Esophagus squamous epithelium (tissue), 5 donors: ENCODE measurements around the gene GATA2. TPM values are rescaled to one million over a fixed set of nuclear protein-coding genes. Genes with fewer than 3 reads are reported as not detected.
A peak's percentile ranks its signal among the peaks of the same experiment; 100 is the strongest.

Experiments used
- DNase-seq: peaks from one replicate; lab custom pipeline; 2025; lab: John Stamatoyannopoulos, UW
- H3K27ac ChIP-seq, 4 donors: fragments of 200-600 bp; sonication (generic); one replicate each; pipeline ENCODE4 v1.5.1; 2016 to 2019; ENCODE audit warnings: mild to moderate bottlenecking in 1 of 4
- H3K27me3 ChIP-seq, 4 donors: fragments of 200-600 bp; sonication (generic); 1 replicate in 3 of 4; 2 replicates in 1 of 4; pipeline versions ENCODE4 v1.5.1 to v1.6.0; 2017 to 2021; ENCODE audit warnings: antibody characterized with exemption in 1 of 4
- H3K36me3 ChIP-seq, 3 donors: fragments of 200-600 bp; sonication (generic); one replicate each; pipeline ENCODE4 v1.5.1; 2016 to 2019
- H3K4me1 ChIP-seq, 3 donors: fragments of 200-600 bp; sonication (generic); one replicate each; pipeline ENCODE4 v1.5.1; 2017 to 2019
- H3K4me3 ChIP-seq, 4 donors: fragments of 200-600 bp; sonication (generic); 1 replicate in 3 of 4; 2 replicates in 1 of 4; pipeline ENCODE4 v1.5.1; 2016 to 2019; ENCODE audit warnings: mild to moderate bottlenecking in 2 of 4, moderate library complexity in 1 of 4
- H3K9me3 ChIP-seq, 3 donors: fragments of 200-600 bp; sonication (generic); one replicate each; pipeline ENCODE4 v1.5.1; 2016 to 2019
- POLR2A ChIP-seq, 4 donors: fragments of 450-650 bp; IDR thresholded peaks; one replicate each; pipeline ENCODE4 v1.6.1; 2017; ENCODE audit warnings: antibody characterized with exemption in 4 of 4, mild to moderate bottlenecking in 4 of 4, moderate library complexity in 3 of 4
- WGBS, 2 donors: methylation state at CpG; one replicate each; pipeline ENCODE4 v1.1.5; 2018; 5-methylcytosine and 5-hydroxymethylcytosine counted together
- intact Hi-C: fragments of 100-400 bp; cut with DNase I; formaldehyde crosslinking; loops from one replicate; pipeline ENCODE4 v1.15.0; 2022
- total RNA-seq, 4 donors: library from RNA; depleted of rRNA; stranded (reverse); fragments of >200 nt; gene quantifications; one replicate each; pipeline ENCODE4 v1.1.0, GENCODE V29; 2016
- TF ChIP-seq, protein P1 (sequence below), 6 experiments: fragments of 450-650 bp in 4 of 6; fragments of 200-600 bp in 2 of 6; sonication (generic) in 2 of 6; IDR thresholded peaks; one replicate each; pipeline ENCODE4 v1.5.1; 2016 to 2019; ENCODE audit warnings: antibody characterized with exemption in 6 of 6, mild to moderate bottlenecking in 4 of 6, moderate library complexity in 4 of 6
- donor health status: DM: yes; HTN: yes; CAD: no.

The GATA2 gene
- total RNA-seq, 4 donors from 2014 or later = 1.6 to 12.8 (median 1.9) TPM

DNA sequence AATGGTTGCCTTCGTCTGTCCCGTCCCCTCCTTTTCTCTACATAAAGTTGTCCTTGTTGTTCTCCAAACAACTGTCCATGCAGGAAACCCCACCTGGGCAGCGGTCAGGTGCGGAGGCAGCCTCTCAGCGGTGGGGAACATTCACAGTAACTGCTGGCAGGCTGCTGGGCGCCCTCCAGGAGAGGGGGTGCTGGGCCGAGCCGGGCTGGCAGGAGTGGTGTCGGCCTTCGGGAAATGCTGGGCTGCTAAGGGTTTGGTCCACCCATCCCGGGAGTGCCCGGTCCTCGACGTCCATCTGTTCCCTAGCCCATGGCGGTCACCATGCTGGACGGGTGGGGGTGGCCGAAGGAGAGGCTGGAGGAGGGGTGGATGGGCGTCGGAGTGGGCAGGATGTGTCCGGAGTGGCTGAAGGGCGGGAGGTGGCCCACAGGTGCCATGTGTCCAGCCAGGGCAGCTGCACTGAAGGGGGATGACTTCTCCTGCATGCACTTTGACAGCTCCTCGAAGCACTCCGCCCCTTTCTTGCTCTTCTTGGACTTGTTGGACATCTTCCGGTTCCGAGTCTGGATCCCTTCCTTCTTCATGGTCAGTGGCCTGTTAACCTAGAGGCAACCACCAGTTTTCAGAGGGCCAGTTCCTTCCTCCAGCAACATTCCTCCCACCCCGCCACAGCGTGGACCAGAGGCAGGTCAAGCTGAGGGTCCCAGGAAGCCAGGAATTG, 12.1 kb downstream of the GATA2 start:
- WGBS, 2 donors = 63 to 67% methylated on average over 10 to 20 of the region's 27 CpGs
- H3K4me1 ChIP-seq = peaks cover 0 to 59% (median 9%) of the 10 kb centered on the region in 3 donors
- no peaks in the 10 kb centered on the region for H3K9me3 ChIP-seq
- TF ChIP-seq, protein P1, sequence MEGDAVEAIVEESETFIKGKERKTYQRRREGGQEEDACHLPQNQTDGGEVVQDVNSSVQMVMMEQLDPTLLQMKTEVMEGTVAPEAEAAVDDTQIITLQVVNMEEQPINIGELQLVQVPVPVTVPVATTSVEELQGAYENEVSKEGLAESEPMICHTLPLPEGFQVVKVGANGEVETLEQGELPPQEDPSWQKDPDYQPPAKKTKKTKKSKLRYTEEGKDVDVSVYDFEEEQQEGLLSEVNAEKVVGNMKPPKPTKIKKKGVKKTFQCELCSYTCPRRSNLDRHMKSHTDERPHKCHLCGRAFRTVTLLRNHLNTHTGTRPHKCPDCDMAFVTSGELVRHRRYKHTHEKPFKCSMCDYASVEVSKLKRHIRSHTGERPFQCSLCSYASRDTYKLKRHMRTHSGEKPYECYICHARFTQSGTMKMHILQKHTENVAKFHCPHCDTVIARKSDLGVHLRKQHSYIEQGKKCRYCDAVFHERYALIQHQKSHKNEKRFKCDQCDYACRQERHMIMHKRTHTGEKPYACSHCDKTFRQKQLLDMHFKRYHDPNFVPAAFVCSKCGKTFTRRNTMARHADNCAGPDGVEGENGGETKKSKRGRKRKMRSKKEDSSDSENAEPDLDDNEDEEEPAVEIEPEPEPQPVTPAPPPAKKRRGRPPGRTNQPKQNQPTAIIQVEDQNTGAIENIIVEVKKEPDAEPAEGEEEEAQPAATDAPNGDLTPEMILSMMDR (IDR thresholded peaks at IDR 0.05) = no peak
- no peak for TF ChIP-seq POLR2A (IDR thresholded peaks at IDR 0.05)
- no peak overlapping the region for H3K4me3 ChIP-seq
- peak overlapping the region in 3 of 4 donors; percentile 1 to 42 (median 34) for H3K27ac ChIP-seq
- H3K36me3 ChIP-seq = no peaks in the 10 kb centered on the region
- intact Hi-C loops = no loop called here
- DNase-seq = no peak
- peaks cover 4 to 100% (median 36%) of the 10 kb centered on the region in 4 donors for H3K27me3 ChIP-seq

DNA sequence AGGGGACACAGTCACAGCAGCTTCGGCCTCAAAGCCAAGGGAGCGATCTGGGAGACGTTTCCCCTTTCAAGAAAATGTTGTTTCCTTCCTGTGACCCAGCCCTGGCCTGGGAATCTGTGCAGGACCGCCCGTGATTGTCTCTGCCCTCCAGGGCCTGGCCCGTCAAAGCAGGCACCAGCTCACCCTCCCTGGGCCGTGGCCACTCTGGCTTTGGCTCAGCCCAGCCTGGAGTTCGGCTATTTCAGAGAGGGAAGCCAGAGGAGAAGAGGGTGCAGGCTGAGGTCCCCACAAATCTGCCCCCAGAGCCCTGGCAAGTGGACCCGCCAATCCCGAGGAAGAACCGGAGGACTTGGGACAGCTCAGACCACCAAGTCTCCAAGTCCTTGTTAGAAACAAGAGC, 12.7 kb downstream of the GATA2 start:
- H3K4me3 ChIP-seq = no peak overlapping the region
- WGBS, 2 donors = 63 to 68% methylated on average over 6 of the region's 11 CpGs
- no peaks in the 10 kb centered on the region for H3K9me3 ChIP-seq
- H3K27me3 ChIP-seq = peaks cover 4 to 100% (median 30%) of the 10 kb centered on the region in 4 donors
- H3K4me1 ChIP-seq = peaks cover 0 to 53% (median 9%) of the 10 kb centered on the region in 3 donors
- H3K36me3 ChIP-seq = no peaks in the 10 kb centered on the region
- intact Hi-C loops = no loop called here
- TF ChIP-seq, protein P1 (IDR thresholded peaks at IDR 0.05) = no peak
- no peak for TF ChIP-seq POLR2A (IDR thresholded peaks at IDR 0.05)
- peak overlapping the region in 2 of 4 donors; percentile 34 to 42 for H3K27ac ChIP-seq
- no peak for DNase-seq

DNA sequence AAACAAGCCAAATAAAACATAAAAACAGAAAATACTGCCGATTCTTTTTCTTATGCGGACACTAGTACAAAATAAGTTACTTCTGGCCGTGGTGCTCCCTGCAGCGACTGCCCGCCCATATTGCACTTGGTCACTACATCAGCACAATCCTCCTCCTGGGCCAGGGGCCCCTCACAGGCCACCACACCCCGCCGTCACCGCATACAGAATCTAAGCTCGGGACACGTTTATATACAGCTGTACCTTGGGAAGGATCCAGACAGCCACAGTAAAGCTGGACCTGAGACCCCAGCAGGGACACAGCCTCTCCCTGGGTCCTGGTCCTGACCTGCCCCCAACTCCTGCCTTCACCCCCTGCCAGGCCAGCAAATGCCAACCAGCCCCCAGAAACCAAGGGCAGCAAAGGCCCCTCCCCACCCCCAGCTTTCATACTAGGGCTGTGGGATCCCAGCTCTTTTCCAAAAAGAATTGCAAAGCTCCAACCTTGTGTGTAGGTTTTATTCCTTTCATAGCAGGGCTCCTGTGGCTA, 13.4 kb downstream of the GATA2 start:
- peaks cover 0 to 52% (median 9%) of the 10 kb centered on the region in 3 donors for H3K4me1 ChIP-seq
- peak overlapping the region in 1 of 4 donors; percentile 1 for H3K27ac ChIP-seq
- no peaks in the 10 kb centered on the region for H3K9me3 ChIP-seq
- no peak for TF ChIP-seq POLR2A (IDR thresholded peaks at IDR 0.05)
- TF ChIP-seq, protein P1 (IDR thresholded peaks at IDR 0.05) = no peak
- peaks cover 4 to 96% (median 25%) of the 10 kb centered on the region in 4 donors for H3K27me3 ChIP-seq
- intact Hi-C loops = no loop called here
- H3K4me3 ChIP-seq = no peak overlapping the region
- 68 to 79% methylated on average over 5 to 10 of the region's 10 CpGs for WGBS, 2 donors
- H3K36me3 ChIP-seq = no peaks in the 10 kb centered on the region
- no peak for DNase-seq

DNA sequence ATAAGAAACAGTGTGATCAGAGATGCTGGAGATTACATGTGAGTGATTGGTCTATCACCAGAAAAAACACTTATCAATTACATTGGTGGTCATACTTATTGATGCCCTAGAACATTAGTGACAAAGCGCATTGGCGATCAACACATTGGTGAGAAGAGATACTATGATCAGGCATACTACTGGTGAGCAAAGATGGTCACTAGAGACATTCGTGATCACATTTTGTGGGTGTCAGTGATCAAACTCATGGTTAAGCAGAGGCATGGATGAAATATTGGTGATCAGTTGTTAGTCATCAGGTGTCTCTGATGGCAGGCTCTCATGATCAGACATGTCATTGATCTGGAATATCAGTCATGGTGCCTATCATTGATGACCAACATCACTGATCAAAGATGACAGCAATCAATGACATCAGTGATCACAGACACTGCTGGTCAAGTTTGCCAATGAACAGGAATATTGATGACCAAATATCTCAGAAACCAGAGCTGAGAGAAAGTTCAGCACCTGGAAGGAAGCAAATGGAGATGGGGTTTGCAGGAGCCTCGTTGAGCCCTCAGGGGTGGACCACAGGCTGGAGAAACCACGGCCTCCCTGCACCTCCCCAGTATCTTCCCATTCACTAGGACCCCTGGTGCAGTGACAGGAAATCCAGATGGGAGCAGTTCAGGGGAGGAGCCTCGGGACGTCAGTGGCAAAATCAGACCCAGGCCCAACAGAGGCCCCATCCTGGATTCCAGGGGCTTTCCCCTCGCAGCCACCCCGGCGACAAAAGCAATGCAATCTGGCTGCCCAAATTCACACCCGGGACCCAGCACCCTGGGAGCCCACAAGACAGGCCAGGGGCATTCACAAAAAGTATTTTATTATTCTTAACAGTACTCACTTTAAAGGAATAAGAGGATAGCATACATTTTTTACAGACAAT, 14.2 kb downstream of the GATA2 start:
- Histone ChIP-seq H3K36me3 (no peaks in the 10 kb centered on the region), H3K27ac (no peak overlapping the region), H3K9me3 (no peaks in the 10 kb centered on the region), H3K4me1 (peaks cover 0 to 44% (median 9%) of the 10 kb centered on the region in 3 donors), H3K27me3 (peaks cover 4 to 96% (median 19%) of the 10 kb centered on the region in 4 donors), H3K4me3 (no peak overlapping the region)
- no peak for DNase-seq
- 54 to 59% methylated on average over 8 to 9 of the region's 11 CpGs for WGBS, 2 donors
- intact Hi-C loops = no loop called here
- TF ChIP-seq POLR2A (IDR thresholded peaks at IDR 0.05) = no peak
- TF ChIP-seq, protein P1 (IDR thresholded peaks at IDR 0.05) = no peak
